Mesenteric fat pad (tissue), 1 donor: Measurements from ENCODE around the gene FNDC3B. TPM values are rescaled to one million over a fixed set of nuclear protein-coding genes. Genes with fewer than 3 reads are reported as not detected.

Experiments used
- DNase-seq: peaks from one replicate; pipeline ENCODE4 v3.0.0-alpha.2; 2020; ENCODE audit warnings: low spot score
- total RNA-seq: library from RNA; stranded (reverse); fragmentation: NEBNext Ultra II Directional; extraction: Animal tissue kit (Norgen Biotek cat#: 25700); gene quantifications from one replicate; pipeline ENCODE4 v1.2.1, GENCODE V29; 2021
- donor health status: DM: yes; HTN: yes; CAD: no.

The FNDC3B gene
- total RNA-seq, 1 donor from 2014 or later: 258 TPM

DNA sequence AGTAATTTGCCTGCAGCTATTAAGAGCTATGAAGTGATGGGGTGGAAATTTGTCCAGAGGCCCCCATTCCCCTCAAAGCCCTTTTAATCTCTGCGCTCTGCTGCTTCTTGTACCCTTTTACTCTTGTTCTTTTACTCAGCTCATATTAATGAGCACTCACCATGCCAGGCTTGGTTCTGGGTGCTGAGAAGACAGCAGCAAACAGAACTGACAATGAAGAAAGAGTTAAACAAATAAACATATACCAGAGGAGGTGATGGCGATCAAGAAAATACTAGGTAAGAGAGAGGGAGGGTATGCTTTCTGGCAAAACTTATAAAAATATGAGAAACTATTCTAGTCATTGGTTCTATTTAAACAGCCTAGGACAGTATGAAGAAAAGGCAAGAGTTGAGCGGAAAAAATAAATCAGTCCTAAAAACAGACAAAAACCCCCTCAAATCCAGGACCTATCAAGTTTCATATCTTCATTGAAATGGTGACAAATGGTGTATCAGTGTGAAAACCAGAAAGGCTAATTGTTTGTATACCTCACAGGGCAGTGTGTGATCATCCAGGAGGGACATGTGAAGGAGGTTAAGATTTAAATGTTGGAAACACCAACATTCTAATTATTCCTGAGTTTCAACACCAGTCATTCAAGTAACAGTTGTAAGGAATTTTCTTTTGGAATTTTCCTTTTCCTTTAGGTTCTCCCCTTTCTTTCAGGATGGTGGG lies 144.9 kb downstream of the FNDC3B start:
- DNase-seq: no peak

DNA sequence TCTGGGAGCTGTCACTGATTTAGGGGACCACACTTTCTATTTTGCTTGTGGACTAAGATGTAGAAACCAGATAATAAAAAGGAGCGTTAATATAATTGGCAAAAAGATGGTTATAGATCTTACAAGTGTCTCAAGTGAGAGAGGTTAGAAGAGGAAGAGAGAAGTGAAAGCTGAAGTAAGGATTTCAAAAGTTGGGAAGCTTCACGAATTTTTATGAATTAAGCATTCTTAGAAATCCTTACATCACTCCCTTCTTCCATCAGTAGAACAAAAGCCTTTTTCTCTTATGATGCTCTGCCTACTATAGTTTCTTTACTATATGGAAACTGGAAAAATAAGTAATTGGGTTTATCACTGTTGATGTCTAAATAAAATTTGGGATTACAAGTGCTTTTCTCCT lies 146.5 kb downstream of the FNDC3B start:
- DNase-seq: no peak

DNA sequence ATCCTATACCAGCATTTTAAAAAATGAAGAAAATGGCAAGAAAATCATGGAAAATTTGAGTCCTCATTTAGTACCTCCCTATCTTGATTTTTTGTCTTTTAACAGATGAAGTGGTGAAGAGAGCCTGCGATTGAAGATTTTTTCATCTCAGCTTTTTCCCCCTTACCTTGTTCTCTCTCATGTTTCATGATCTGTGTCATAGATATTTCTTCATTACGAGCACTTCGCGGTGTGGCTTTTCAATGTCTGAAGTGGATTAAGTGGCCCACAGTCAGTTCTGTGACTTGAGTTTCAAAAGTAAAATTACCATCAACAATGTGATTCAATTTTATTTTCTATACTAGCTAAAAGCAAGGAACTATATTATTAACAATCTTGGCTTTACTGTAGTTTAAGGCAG lies 147.2 kb downstream of the FNDC3B start:
- no peak for DNase-seq

DNA sequence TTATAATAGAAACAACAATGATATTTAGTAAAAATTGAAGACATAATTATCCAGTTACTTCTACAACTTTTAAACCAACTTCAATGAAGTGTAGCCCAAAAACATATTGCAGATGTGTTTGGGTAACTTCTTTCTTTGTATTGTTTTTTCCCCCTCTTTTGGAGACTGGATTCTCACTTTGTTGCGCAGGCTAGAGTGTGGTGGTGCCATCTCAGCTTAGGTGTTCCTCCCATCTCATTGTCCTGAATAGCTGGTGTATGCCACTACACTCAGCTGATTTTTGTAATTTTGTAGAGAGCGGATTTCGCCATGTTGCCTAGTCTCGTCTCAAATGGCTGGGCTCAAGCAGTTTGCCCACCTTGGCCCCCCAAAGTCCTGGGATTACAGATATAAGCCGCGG lies 148.1 kb downstream of the FNDC3B start:
- no peak for DNase-seq

DNA sequence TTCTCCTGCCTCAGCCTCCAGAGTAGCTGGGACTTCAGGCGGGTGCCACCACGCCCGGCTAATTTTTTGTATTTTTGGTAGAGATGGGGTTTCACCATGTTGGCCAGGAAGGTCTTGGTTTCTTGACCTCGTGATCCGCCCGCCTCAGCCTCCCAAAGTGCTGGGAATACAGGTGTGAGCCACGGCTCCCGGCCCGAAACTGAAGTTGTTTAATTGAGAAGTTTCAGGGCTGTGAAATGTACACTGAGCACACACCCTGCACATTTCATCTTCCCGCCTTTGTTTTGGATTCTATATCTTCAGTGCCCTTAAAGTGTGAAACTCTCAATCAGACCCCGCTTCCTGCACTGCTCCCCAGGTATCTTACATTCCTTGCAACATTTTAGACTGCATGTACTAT lies 149.1 kb downstream of the FNDC3B start:
- DNase-seq: no peak

DNA sequence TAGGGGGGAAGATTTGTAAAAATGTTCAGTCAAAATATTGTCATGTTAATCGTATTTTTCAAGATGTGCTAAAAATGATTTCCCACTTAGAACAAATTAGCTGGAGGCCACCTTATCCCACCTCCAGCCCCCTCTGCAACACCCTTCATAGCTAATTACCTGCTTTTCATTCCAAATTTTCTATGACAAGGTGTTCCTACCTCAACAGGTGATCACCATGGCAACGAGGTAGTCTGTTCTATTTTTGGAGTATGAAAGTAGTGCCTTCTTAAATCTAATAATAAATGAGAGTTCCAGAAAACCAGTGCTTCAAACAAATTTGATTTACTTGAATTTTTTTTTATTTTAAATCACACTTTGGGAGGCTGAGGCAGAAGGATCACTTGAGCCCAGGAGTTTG lies 149.8 kb downstream of the FNDC3B start:
- DNase-seq: no peak

DNA sequence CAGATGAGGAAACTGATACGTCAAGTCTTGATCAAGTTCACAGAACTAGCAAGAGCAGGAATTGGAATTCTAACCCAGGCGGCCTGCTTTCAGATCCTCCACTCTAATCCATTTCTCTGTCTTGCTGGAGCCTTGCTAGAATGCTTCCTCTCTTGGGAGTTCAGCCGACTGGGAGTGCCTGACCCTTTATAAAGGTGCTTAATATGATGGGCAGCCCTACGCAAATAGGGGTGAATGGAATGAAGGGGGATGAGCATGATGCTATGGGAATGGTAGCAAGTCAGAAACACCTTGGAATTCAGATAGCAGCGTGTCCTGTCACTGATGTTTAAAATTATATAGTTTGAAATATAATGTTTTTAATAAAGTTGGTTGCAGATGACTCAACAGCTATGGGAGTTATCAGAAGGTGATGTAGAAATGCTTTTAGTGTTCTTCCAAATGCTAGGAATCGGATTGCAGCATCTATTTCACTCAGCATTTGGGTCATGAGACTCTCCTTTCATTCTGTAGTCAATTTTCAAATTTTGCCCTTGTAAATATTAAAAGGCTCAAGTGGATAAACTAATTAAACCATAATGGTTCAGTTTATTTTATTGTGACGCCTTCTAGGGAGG lies 150.7 kb downstream of the FNDC3B start:
- no peak for DNase-seq

DNA sequence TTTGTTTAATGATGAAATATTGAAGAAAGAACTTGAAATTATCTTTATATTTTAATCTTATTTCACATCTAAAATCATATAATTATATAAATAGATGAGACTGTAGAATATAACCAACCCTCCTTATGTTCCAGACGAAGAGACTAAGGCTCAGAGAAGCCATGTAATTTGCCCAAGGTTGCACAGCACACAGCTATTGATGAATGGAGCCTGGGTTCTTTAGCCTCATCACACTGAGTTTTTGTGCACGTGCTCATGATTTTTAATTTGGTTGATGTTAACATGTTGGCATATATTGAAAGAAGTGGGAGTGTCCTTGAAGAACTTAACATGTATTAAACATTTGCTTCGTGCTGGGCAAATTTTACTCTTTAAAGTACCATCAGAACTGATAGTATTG lies 151.6 kb downstream of the FNDC3B start:
- DNase-seq: no peak

DNA sequence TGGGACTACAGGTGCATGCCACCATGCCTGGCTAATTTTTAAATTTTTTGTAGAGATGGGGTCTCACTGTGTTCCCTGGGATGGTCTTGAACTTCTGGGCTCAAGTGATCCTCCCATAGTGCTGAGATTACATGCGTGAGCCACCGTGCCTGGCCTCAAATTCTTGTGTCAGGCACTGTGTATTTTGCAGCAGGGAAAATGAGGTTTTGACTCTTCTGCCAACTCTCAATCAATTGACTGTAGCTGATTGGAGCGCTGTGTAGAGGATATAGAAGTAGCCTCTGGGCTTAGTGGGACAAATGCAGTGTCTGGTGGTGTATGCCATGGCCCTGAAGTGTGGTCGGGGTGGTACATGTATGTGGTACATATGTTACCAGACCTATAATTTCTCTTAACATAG lies 152.3 kb downstream of the FNDC3B start:
- no peak for DNase-seq

DNA sequence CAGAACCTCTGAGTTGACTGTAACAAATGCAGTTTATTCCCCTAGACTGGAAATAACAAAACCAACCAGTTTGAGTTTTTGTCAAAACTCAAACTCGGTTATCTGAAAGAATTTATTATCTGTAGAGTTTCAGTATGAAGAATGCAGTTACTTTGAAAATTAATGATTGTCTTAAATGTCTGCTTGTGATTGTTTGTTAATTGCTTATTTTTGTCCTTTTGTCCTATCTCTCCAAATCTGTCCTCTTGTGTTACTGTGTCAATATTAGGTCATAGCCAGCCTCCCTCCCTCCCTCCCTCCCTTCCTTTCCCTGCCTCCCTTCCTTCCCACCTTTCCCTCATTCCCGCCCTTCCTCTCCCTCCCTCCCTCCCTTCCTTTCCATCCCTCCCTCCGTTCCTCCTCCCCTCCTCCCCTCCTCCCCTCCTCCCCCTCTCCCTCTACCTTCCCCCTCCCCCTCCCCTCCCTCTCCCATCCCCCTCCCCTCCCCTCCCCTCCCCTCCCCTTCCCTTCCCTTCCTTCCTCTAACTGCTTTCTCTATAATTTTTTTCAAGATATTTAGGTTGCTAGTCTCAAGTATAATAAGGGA lies 153.5 kb downstream of the FNDC3B start:
- DNase-seq: no peak

DNA sequence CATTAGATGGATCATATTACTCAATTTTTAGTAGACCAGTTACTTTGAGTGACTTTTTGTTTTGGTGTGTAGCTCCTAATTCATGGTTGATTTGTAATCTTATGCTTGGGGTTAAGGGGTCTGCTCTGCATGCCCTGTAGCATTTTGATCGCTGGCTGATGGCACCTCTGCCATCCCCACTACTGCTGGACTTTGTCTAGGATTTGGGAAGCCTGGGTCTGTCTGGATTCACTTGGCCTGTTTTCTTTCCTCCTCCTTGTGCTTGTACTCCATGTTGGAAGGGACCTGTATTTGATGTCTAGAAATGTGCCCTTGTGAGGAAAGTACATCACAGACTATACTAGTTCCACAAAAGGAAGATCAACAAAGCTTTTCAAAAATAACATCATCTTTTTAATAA lies 154.1 kb downstream of the FNDC3B start:
- no peak for DNase-seq

DNA sequence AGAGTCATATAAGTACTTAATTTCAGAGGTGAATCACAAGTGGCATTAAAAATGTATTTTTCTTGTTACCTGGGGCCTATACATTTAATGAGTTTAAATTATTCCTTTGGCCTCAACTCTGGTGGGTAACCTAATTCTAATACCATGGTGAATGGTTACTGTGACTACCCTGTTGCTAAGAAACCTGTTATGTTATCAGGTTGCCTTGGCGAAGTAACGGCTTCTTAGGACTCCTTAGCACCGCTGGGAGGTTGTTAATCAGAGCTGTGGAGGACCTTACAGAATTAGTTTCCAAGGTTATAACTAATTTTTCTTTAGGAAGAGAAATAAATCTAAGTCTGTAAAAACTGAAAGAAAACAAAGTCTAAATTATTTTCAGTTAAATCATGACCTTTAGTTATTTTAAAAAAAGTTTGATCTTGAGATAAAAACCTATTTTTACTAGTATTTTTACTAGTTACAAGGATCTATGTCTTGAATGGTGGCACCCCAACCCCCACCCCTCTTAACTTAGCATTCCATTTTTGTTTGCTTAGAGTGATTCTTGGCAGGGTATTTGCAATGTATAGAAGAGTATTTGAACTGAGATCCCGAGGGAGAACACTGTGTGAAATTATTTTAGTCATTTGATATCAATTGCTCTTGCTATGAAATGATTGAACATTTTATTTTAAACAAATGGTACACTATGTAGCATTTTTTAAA lies 155.5 kb downstream of the FNDC3B start:
- no peak for DNase-seq

DNA sequence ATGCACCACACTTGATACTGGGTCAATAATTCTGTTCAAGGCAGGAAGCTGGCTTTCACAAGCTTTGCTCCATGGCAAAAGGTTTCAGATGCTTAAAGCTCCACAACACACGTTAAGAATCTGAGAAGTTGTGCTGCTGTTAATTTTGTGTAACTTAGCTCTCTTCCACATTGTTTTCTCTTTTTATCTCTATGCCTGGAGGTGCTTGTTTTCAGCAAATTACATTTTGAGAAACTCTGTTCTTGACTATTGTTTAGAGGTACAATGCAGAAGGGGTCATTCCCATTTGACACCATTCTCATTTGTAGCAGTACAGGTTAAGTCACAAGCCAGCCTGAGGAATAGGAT lies 156.0 kb downstream of the FNDC3B start:
- DNase-seq: no peak

DNA sequence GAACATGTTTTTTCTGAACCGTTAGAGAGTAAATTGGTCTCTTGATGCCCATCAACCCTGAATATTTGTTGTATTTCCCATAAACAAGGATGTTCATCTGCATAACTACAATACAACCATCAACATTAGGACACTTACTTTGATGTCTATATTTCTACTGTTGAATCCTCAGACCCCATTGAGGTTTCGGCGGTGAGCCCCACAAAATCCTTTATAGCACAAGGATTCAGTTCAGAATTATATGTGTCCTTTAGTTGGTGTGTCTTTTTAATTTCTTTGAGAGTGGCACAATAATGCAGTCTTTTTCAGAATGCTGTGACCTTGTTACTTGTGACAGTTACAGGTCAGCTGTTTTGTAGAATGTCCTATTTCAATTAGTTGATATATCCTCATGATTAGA lies 158.0 kb downstream of the FNDC3B start:
- no peak for DNase-seq

DNA sequence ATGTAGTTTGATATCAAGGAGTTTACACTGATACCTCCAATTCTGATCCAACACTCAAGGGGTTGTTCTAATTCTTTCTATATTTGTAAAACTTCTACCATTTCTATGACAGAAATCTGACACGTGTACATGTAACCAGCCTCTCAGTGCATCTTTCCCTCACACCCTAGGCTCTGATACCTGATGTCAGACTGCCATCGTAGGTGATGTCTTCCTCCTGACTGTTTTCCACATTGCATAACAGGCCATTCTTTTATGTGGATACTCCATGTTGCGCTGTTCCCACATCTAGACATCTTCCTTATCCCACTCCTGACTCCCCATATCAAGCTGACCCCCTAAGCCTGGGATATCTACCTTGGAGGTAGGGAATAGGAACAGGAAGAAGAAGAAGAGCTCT lies 159.1 kb downstream of the FNDC3B start:
- DNase-seq: no peak

DNA sequence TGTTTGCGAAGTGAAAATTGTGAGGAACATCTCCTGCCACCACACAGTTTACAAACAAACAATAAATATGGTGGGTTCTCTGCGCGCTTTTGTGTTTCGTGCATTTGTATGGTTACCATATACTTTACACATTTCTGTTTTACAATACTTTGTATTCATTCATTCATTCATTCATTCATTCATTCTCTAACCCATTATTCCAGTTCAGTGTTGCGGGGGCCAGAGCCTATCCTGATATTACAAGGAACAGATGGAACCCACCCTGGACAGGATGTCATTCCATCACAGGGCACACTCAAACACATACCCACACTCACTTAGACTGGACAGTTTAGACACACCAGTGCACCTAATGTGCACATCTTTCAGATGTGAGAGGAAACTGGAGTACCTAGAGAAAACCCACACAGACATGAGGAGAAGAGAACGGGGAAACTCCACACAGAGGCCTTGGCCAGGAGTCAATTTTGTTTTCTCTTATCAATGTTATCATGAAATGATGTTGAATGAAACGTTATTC lies 160.5 kb downstream of the FNDC3B start:
- DNase-seq: no peak

DNA sequence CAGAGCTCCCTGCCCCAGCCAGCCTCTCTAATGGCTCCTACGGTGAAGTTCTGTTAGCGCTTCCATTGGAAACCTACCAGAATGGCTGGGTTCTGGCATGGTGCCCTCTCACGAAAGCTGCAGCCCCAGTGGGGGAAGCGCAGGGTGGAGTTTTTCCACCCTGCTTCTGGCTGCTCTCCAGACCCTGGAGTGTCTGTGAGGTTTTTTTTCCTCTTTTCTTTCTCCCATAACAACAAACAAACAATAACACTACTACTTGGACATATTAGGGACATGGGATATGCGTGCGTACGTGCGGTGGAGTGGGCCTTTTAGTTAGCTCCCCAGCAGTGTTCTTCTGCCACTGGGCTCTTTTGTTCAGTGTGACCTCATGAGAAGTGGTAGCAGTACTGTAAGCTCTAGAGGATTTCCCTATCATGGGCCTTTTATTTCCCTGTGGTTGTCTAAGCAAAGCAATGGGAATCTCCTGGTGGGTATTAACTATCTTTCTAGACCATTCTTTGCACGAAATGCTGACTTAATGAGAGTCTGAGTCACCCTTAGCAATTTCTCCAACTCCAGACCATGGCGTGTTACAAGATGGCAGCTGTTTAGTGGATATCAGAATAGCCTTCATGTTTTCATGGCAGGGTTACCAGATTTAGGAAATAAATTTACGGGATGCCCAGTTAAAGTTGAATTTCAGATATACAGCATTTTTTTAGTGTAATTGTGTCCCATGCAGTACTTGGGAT lies 161.9 kb downstream of the FNDC3B start:
- peak; percentile 91 for DNase-seq

DNA sequence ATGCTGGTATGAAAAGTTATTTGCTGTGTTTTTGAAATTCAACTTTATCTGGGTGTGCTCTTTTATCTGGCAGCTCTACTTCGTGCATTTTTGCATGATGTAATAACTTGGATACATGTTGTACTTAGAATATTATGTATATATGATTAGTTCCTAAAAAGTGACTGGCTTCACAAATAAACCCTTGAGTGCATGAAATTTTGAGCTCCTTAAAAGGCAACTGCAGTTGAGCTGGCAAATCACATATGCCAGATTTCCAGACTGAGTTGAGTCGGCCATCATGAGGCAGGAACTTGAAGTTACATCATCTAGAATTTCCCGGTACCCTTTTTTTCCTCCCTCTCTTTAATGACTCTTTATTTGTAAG lies 162.5 kb downstream of the FNDC3B start:
- no peak for DNase-seq

DNA sequence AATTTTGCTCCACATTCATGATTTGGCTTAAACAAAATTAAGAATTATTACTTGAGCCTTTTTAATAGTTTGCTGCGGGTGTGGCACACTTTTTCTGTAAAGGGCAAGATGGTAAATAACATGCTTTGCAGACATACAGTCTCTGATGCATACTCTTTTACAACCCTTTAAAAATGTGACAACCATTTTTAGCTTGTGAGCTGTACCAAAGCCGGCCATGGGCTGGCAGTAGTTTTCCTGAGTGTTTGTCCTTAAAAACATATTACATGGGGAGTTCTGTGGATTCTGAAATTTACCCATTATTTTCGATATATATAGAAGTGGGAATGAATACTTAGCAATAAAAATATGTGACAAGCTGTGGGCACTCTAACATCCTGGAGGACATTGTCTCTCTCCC lies 163.4 kb downstream of the FNDC3B start:
- DNase-seq: no peak

DNA sequence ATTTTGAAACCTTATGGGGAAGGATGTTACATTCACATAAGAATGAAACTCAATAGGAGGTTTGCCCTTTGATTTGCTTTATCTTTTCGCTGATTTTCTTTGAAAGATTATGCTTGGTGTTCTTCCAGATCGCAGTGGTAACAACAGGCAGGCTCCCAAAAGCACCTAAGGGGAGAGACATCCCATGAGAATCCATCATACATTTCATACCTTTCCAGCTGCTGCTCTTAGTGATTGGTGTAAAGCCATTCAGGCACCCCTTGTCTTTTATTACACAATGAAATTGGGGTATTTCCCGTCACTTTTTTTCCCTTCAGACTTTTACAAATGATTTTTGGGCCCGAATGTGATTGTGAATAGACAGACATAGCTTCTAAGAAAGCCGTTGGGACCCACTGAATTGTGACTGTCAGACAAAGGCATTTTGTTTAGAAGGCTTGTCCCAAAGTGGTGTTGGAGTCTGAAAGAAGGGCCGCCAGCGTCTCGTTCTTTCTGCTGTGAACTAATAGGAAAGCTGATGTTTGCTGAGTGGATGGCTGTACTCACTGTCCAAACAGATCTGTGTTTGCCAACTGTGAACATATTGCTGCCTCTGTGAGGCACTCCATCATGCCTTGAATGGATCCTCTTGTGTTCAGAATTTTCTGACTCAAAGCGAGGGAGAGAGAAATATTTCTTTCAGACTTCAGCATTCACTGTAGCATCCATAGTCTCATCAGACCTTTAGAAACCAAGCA lies 164.3 kb downstream of the FNDC3B start:
- DNase-seq: no peak

DNA sequence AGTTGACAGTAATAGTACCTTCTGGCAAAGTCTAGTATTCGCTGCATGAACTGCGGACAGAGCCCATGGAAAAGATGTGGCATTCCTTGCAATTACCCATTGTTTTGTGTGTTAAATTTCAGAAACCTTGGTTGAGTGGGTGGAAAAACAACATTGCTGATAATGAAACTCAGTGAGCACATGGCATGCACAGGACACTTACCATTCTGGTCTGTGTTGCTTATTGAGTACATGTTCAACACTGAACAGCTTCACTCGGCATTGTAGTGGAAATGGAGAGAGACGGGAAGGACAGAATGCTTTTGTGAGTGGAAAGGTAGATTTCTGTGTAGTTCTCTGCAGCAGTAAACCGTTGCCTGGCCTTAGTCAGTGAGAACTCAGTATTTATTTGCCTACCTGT lies 165.3 kb downstream of the FNDC3B start:
- no peak for DNase-seq
